ENCODE data around the gene BLID.

Gene BLID

DNA sequence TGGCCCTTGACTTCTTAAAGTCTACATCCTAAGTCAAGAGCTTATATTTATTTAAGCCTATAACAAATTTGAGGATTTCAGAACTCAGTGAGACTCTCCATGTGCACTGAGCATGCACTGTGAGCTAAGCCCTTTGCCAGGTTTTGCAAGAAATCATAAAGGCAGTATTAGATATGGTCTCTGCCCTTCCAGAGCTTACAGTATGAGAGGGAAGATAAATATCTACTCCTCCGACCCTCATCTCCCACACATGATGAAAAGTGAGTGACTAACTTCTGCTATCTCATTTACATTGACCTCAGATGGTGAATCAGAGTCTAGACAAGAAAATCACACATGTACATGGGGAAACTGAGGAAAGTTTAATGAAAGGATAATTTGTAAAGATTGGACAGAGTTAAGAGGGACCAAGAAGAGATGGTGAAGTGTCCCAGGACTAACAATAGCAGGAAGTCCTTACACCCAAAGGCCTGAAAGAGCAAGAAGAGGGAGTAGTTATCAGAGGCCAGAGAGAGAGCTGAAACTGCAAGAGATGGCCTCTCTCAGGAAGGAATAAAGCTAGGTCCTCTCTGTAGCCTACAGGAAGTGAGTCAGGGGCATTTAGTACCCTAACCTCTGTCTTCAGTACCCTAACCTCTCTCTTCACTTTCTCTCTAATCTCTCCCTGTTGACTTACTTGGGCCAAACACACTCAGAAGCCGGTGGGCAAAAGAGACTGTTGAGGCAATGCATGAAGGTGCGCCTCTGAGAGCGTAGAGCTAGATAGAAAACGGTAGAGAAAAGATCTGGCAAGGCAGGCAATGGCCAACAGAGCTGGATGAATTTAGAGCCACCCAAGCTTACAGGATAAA, 23.0 kb upstream of the BLID start:
- no peak for DNase-seq

DNA sequence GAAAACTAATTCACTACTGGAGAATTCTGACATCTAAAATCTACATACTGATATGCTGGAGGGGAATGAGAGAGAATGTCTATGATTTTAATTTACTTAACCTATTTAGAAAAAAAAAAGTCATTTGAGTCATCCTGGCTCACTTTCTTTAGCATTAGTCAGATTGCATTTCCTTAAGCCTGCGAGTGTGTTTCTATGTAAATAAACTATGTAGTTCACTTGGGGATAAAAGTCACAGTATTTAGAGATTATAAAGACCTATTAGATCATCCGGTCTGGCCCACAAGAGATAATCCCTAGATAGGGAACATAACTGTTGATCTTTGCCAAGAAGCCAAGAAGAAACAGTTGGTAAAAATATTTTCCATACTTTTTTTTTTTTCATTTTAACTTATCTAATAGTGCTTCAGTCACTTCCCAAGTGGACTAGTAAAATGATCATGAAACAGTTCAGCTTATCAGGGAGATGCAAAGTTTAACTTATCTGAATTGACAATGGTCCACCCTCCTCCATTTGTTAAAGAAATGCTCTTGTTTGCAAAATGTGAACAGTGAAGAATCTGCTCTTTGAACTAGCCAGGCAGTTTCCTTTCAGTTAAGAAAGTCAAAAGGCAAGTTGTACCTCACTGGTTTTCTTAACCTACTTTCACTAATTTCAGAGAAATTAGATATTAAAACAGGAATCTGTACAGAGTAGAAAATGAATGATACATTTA, 21.2 kb upstream of the BLID start:
- DNase-seq: peak in 1 of 3 donors; percentile 27

DNA sequence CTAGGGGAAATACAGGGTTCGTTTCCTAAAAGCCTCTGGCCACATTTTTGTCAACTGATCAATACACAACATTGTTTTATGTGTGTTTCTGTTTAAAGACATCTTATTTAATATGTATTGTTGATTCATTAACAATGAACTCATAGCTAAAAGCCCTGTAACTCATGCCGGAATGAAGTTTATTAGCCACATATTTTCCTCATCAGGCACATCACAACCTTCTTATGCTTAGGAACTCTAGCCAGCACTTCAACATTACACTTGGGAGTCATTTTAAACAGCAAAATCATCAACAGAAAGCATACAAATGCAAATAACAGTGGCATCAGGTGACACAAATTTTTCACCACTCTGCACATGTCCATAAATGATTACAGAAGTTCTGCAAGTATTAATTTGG, 15.1 kb upstream of the BLID start:
- no peak for DNase-seq

DNA sequence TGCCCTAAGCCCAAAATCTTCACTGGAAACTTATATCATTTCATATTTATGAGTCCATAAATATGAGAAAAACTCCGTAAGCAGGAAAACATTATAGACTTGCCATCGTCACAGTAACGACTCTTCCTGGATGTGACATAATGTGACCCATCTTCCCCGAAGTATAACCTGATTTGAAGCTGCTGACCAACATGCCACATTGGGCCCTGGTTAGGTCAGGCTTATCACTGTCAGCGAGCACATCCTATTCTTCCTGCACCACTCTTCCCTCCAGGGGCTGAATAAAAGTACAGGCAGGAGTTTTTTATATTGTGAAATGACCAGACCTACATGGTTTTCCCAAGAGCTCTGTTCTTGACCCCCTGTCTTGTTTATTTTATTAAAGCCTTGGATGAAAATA, 12.1 kb upstream of the BLID start:
- DNase-seq: no peak

DNA sequence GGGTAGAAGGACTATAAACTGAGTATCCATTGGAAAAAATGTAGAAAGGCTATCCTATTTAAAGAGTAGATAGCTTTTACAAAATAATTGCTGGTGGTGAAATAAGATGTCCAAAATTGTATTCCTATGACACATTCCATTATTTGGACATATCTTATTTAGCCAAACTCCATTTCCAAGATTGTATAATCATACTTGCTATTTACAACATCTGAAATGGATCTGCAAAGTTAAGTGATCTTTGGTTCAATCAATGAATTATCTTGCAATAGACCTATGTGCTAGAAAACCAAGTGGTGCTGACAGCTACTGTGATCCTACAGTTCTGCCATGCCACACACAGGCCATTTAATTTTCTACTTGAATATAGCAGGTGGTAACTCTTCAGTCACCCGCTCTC, 11.0 kb upstream of the BLID start:
- DNase-seq: no peak

DNA sequence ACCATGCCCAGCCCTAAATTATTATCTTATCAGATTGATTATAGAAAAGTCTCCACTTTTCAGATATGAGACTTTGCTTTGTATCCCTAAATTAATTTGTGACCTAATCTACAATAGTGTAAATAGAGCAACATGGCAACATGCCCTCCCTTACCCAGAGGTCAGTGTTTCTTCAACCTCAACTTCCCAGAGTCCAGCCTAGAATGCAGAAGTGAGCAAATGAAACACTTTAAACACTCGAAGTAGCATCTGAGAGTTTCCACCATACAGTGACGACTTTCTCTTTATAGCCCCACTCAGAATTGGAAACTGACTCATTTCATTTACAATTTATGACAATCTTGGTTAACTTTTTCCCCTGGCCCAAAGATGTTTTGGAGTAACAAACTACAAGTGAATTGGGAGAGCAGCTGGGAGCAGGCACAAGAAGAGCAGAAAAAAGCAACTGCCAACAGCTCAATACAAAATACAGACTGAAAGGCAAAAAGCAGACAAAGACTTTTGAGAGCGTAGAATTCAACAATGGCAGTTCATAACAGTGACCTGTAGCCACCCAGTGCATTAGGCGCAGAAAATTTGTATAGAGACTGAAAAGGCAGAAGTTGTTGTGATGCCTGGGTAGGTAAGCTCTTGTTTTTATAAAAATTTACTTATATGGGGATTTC, 10.1 kb upstream of the BLID start:
- DNase-seq: peak; percentile 12 to 46 (median 34)

DNA sequence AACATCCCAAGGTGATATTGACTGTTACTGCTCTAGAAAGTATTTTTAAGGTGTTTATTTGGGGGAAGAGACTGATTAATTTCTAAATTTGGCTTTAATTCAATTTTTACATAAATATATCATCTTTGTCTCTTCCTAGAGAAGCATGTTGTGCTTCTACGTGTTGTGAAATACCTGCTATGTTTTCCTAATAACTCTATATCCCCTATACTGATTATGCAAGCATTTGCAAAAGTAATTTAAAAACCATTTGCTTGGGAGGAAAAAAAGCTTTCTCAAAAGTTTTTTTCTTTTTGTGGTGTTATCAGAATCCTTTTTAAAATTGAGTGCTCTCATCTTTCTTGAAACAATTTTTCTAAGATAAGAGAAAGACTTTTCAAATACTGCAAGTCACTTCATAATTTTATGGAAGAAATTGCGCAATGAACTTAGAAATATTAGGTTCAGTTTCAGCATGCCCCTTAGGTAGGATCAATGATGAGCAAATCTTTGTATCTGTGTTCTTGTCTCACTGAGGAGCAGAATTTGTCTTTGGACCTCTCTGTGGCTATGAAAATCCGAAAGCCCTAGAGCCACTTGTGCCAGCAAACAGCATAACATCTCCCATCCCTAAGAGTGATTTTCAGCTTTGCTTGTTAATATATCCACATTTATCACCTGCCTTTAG, 7.4 kb upstream of the BLID start:
- no peak for DNase-seq

DNA sequence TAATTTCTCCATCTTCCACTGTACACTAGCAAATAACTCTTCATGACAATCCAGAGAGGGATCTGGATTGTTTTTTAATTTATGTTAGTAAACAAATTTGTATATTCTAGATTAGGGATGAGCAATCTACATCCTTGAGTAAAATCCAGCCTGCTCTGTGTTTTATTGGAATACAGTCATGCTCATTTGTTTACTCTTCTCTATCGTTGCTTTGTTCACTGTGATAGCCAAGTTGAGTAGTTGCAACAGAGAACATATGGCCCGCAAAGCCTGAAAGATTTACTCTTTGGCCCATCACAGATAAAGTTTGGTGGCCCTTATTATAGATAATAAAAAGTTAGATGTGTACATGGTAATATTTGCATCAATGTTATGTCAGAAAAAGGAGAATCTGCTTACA, 6.2 kb upstream of the BLID start:
- no peak for DNase-seq

DNA sequence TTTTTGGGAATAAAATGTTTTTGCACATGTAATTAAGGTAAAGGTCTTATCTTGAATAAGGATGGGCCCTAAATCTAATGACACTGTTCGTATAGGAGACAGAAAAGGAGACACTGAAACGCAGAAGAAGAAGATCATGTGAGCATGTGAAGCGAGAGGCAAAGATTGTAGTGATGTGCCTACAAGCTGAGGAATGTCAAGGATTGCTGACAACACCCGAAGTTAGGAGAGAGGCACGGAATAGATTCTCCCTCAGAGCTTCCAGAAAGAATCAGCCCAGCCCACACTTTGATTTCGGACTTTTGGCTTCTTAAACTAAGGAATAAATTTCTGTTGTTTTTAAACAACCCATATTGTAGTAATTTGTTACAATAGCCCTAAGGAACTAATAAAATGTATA, 4.1 kb upstream of the BLID start:
- DNase-seq: no peak

DNA sequence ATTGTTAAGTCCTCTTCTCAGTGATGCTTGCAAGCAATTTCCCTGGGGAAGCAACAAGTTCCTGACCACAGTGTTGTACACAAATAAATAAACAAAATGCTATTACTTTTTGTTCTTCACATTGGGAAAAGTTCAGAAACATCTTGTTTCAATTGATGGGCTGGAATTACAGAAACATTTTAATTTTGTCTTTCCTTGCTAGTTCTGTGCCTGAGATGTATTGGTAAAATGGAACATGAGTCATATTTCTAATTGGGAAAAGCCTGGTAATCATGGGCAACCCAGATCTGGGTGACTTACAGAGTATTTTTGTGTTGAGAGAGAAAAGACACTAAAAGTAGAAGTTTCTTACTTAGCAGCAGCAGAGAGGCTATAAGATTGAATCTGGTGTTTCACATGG, 576 bp upstream of the BLID start:
- DNase-seq: no peak

DNA sequence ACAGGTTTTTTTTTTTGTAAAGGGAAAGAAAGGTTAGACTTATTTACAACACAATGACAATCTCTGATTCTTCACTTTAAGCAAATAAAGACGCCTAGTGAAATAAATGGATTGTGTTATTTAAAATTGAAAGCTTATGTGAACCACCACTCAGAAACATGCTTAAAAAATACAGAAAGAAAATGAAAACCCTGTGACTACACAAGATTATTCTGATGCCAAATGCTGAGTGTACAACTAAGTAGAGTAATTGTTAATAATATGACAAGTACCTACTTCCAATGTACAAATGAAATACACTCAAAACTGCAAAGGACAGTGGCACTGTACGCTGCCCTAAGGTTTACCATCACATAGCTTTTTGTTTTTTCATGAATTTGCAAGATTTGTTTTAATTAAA, 1.0 kb downstream of the BLID start:
- no peak for DNase-seq

DNA sequence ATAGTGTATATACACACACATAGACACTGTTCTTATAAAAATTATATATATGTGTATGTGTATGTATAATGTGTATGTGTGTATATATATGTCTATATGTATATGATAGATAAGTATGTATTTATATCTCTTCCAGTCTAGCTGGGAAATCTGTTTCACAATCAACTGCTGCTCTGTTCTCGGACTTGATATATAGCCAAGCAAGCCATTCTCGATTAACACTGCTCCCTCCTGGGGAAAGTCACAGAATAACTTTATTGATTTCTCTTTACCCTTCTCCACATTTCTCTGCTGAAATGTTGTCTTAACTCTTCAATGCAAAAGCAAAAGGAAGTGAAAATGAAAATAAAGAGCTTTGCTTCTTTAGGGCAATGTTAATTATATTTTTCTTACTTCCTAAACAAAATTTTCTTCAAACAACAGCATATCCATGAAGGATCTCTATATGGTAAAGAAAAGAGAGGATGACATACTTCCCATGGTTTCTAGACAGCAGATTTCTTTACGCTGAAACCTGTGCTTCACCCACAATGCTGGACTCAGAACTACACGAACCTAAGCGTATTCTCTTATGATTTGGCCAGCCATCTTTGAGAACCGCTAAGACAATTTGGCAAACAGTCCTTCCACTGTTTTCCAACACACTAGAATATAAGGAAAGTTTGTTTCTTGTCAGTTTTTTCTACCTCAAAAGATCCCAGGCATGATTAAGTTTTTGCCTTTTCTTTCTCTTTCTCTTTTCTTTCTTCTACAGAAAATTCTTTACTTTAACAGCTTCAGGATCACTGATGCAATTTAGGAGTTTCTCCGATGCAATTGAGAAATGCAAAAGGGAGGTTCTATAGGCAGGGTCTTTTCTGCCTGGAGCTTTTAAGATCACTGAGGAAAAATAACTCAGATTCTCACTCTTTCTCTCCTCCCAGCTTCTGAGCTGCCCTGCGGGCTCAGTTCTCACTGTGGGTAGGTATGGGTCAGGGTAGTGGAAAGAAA, 1.9 kb downstream of the BLID start:
- peak; percentile 11 to 57 (median 26) for DNase-seq

DNA sequence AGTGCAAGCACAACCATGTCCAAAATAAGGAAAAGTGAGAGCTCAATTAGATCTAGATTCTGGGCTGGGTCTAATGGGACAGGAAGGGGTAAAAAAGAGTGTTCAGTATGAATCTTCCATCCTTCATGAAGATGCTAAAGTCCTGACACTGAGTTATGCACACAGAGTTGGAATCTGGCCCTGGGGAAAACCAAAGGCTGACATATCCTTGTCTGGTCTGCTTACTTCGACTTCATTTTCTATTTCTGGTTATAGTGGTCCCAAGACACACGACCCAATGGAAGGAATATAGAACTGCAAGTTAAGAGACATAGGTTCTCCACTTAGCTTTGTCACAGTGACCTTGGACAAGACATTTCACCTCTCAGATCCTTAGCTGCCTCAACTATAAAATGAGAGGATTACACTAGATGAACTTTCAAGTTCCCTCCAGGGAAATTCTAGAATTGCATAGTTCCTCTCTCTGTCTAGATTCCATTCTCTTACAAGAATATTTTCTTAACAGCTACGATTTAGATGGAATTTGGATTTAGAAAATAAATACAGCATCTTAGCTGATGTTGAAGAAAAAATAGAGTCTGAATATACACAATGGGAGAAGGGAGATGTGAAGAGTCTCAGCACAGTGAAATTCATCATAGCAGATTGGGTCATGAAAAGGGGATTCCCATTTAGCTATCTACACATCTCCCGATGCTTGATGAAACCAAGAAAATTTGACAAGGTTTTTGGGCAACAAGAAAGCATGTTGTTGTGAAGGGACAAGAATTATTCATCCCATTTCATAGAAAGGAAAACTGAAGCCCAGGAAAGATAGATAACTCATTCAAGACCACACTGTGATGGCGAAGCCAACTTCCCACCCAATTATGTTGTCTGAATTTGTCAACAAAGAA, 3.3 kb downstream of the BLID start:
- peak; percentile 32 to 68 (median 63) for DNase-seq

DNA sequence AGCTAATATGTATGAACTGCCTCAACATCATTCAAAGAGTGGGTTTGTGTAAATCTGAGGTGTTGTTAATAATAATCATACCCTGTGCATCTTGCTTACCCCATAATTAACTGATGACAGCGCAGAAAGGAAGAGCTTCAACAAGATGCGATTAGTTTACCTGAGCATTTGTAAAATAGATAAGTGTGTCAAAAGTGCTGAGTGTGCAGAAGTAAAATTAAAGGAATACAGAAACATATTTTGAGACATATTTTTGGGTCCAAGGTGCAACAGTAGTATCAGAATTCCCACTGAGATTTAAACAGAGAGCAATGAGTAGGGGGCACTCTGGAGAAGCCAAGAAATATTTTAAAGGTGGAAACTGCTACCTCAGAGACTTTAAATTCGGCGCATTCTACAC, 6.1 kb downstream of the BLID start:
- DNase-seq: no peak

DNA sequence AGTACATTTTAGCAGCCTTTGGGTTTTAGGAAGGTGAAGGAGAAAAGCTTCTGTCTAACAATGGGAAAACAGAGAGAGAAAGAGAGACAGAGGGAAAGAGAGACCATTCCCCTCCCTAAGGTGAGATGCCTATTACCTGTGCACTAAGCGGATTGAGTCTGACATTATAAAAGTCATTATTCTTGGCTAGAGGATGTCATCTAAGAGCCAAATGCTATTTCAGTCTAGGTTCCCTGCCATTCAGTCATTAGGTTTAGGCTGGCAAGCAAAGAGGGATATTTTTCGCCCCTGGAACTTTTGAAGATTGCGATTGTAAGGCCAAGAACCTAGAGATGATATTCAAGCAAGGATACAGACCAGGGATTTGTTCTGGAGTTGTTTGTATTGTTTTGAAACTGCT, 7.2 kb downstream of the BLID start:
- DNase-seq: no peak

DNA sequence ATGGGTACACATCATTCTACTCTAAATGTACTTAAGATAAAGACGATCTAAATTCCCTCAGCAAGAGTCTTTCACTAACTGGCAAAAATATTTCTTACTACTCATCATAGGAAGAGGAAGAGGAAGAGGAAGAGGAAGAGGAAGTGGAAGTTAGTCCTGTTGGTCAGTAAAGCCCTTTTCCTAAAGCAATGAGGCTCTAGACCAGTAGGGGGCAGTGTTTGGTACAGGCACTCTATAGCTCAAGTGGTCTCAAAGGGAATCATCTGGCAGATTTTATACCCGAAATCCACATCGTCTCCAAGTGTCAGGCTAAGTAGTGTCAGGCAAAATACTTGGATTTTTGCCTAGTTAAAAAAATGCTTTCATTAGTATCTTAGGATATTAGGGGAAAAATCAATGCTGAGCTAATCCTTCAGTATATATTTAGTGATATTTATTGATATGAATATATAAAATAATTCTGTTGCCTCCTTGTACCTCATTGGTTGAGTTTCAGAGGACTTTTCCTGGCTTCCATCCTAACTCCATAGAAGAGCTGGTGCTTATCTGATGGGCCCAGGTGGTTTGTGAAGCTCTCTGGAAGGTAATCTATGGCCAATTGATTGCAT, 7.7 kb downstream of the BLID start:
- DNase-seq: peak; percentile 59 to 64 (median 62)

DNA sequence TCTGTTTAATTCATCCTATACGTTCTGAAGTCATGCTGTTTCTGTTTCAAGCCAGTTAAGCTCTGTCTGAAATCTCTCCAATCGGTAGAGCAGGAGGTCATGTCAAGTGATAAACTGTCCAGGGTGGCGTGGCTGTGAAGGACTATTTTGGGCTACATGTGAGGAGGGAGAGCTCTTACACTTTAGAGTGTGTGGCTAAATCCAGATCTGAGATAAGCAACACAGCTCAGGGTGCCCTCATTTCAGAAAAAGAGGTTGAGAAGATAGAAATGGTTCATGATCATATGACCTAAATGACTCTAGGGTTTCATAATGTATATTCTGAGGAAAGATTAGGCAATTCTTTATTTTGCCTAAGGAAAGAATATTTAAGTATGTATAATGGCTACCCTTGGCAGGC, 8.4 kb downstream of the BLID start:
- peak in 2 of 3 donors; percentile 41 to 47 for DNase-seq

DNA sequence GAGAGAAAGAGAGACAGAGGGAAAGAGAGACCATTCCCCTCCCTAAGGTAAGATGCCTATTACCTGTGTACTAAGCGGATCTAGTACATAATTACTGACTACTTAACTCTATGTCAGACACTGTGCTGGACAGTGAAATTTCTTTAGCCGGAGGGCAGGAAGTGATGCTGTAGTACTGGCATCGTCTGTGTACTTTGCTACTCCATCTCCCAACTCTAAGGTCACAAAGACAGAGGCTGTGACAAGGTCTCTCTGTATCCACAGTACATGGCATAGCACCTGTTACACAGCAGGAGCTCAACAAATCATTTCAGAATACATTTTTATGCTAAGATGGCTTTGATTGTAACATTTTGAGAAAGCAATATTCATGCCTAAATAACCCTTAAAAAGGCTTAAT, 9.0 kb downstream of the BLID start:
- no peak for DNase-seq

DNA sequence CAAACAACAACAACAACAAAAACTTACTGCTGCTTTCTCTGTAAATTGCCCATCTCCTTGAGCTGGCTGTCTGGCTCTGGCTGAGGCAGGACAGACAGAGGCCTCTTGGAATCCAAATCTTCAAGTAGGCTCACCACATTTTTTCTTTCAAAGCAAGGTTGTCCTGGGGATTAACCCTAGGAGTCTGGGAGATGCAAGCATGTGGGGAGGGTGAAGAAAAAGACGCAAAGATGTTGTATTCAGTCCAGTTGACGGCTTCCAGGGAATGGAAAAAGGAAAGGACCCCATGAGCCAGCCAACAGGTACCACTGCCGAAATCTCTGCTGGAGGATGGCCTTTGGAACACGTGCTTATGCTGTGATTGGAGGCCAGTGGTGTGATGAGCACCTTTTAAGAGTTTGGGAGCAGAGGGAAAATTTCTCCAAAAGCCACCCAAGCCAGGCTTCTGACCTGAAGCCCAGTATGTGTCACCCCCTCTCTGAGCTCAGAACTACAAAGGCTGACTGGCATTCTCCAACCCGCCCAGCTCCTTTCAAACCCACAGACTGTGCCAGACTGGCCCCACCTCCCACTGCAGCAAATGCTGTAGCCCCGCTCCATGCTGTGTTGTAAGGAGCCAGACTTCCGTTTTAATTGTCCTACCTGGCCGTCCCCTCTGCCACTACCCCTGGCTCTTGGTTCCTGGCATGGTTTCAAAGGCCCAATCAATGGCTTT, 10.8 kb downstream of the BLID start:
- DNase-seq: no peak

DNA sequence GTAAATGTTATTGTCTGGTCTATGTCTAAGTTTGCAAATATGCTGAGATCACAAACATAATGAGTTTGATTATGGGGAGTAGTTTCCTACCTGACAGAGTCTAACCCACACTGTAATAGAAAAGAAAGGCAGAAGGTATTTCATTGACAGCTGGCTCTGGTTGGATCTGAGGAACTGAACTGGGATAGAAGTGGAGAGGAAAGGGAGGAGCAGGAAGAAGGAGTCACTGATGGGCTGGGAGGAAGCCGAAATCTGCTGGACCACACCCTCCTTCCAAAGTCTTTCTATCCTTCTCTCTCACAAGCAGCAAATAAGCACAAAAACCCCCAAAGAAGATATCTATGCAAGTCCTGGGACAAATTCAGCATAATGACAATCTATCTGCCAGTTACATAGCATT, 11.7 kb downstream of the BLID start:
- no peak for DNase-seq
